ENCODE results near the gene CCDC30.

- TF ChIP-seq CTCF (IDR thresholded peaks at IDR 0.05 in 8 of 11, conservative IDR thresholded peaks at IDR 0.05 in 3 of 11) (no peak), POLR2A (IDR thresholded peaks at IDR 0.05) (no peak), POLR2AphosphoS5 (IDR thresholded peaks at IDR 0.05) (no peak)
Measured at GRCh38 chr1:42669936-42670335, 206.8 kb downstream of the CCDC30 start.
